Activated CD8-positive, alpha-beta memory T cell treated with anti-CD3 and anti-CD28 coated beads, Interleukin-2, amount 50 U/mL, for 1 hour (primary cell): ENCODE results near the gene TMEM163.
"Not testable (repeated sequence)": the region's sequence is repeated elsewhere in the genome, so short reads cannot be mapped to it uniquely, and the experiment has no call there.

ENCODE experiments used
- DNase-seq: peaks from one replicate; pipeline ENCODE4 v3.0.0-alpha.2; 2020; ENCODE audit errors: extremely low read depth

The TMEM163 gene

DNA sequence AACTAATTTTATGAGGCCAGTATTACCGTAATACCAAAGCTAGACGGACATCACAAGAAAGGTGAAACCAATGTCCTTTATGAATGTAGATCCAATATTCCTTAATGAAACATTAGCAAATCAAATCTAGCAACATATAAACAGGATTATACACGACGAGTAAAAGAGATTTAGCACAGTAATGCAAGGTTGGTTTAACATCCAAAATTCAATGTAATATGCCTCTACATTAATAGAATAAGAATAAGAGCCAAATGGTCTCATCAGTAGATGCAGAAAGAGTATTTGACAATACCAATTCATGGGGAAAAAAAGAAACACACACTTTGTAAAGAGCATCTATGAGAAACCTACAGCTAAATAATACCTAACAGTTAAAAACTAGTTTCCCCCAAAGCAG lies 99.5 kb downstream of the TMEM163 start:
- DNase-seq = no peak

DNA sequence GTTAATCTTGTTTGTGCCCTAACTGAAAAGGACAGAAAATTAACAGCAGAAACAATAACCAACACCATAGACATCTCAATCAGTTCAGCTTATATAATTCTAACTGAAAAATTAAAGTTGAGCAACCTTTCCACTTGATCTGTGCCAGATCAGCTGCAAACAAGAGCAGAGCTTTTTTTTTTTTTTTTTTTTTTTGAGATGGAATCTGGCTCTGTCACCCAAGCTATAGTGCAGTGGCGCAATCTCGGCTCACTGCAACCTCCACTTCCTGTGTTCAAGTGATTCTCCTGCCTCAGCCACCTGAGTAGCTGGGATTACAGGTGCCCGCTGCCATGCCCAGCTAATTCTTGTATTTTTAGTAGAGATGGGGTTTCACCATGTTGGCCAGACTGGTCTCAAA lies 103.3 kb downstream of the TMEM163 start:
- DNase-seq = not testable (repeated sequence)

DNA sequence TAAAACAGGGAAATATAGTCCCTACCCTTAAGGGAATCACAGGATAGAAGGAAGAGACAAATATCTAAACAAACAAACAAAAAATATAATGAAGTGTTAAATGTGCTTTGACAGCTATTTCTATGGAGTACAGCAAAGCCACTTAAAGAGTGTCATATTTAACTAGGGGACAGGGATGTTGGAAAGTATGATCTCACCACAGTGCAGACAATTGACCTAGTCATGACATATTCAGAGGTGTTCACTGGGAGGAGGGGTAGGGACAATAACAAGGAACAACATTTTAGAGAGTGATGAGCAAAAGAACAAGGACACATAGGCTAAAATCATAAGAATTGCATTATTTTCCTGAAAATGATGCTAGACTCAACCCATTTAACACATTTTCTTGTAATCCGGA lies 107.5 kb downstream of the TMEM163 start:
- DNase-seq = no peak

DNA sequence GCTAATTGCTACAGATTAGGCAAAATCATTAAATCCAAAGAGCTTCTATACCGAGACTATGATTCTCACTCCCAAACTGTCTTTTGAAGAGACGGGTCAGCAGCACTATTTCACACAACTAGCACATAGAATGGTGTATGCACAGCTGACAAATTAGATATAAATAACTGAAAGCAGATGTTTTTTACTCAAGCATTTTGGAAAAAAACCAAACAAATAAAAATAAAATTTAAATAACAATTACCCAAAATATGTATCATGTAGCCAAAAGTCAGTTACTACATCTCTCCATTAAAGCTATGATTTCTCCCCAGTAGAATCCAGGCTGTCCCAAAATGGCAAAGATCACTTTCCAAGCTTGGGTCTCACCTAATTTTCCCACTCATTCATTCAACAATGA lies 107.9 kb downstream of the TMEM163 start:
- no peak for DNase-seq

DNA sequence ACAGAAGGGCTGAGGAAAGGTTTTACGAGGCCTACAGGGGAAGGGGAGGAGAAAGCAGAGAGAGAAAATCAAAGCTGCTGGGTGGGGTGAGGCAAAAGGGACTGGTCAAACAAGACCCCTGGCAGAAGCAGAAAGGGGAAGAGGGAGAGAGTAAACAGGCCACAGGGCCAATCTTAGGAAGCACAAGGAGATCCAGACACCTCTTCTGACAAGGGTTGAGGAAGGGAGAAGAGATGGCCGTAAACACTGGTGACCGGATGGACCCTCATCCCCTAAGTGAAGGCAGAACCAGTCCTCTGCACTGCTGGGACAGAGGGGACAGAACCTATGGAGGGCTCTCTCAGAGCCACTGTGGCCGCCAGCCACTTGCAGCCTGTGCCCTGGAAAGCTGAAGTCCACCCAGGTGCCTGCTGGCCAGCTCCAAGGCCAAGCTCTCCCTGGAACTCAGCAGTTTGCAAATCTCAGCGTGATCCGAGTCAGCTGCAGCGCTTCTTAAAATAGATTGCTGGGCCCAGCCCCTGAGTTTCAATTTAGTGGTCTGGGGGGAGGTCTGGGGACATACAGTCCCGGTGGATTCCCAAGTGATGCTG lies 108.8 kb downstream of the TMEM163 start:
- no peak for DNase-seq

DNA sequence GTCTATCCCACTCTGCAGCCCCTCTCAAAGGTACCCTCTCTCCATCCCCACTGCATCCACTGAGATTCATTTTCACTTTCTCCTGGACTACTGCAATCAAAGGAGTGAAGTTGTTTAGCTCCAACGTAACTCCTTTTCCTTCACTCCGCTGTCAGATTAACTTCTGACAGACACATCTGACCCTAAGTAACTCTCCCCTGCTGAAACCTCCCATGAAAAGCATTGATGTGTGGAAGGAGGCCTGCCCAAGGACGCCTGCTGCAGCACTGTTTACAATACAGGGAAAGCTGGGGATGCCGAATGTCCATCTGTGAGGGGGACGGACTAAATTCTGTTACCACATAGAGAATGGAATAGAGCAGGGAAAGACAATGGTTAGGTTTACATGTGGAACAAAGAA lies 114.8 kb downstream of the TMEM163 start:
- DNase-seq = no peak

DNA sequence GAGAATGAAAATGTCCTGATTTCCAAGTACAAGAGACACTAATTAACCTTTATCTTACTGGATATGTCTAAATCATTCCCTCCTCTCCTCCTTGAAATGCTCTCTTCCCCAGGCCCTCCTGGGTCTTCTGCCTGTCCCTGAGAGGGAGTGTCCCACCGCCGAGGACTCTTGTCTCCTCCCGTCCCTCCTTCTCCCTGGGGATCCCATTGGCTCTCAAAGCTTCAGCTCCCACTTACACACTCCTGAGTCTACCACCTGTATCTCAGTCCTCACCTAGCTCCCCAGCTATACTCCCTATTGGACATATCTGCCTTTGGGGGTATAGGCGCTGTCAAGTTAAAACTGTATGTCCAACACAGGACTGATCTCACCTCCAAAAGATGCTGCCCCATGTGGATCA lies 116.1 kb downstream of the TMEM163 start:
- no peak for DNase-seq

DNA sequence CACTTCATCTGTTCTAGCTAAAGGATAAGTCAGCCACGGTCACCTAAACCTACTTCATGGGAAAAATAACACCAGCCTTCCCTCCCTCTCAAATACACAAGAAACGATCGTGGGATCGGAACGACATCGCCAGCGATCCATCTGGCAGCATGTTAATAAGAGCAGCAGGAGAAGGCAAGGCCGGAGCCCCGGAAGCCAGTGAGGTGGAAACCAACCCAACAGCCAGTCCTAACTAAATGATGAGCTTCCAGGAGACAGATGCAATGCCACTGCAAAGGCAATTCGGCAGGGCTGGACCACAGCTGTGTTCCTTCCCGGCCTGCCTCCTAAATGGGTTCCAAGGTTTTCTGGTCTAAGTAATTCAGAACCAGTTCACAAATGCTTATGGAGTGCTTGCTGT lies 117.5 kb downstream of the TMEM163 start:
- DNase-seq = no peak

DNA sequence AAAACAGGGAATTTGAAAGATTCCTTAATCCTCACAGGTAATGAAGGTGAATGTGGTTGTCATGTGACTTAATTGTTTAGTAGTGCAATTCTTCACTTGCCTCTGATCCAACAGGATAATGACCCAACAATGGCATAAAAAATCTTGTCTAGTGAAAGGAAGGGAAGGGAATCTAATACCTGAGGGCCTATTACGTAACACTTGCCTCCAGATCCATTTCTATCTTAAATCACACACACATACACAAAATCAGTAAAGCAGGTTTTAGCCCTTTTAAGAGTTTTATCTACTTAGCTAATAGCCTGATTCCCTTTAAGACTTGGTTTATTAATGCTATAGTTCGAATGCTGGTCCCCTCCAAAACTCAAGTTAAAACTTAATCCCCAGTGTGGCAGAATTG lies 118.6 kb downstream of the TMEM163 start:
- no peak for DNase-seq

DNA sequence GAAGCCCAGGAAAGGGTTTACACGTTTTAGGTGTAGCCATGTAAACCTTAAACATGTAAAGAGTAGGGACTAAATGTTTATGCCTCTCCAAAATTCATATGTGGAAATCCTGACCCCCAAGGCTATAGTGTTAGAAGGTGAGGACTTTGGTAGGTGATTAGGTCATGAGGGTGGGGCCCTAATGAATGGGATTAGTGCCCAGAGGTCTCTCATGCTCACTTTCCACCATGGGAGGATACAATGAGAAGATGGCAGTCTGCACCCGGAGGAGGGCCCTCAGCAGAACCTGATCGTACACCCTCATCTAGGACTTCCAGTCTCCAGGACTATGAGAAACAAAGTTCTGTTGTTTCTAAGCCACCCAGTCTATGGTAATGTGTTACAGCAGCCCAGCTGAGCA lies 119.6 kb downstream of the TMEM163 start:
- DNase-seq = no peak

DNA sequence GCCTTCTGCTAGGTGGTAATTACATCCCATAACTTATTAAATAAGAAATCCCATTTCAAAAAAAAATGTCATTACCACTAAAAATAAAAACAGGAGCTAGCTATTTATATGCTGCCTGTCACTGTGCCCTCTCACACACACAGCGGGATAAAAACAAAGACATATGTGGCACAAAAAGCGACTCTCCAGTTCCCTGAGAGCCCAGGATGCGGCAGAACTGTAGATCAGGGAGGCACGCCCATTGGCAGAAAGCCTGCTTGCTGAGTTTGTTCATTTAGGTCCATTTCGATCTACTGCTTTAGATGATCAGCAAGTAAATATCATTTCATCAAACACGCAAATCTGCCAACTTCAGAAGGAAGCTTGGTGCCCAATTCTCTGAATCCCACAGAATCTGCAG lies 124.4 kb downstream of the TMEM163 start:
- no peak for DNase-seq

DNA sequence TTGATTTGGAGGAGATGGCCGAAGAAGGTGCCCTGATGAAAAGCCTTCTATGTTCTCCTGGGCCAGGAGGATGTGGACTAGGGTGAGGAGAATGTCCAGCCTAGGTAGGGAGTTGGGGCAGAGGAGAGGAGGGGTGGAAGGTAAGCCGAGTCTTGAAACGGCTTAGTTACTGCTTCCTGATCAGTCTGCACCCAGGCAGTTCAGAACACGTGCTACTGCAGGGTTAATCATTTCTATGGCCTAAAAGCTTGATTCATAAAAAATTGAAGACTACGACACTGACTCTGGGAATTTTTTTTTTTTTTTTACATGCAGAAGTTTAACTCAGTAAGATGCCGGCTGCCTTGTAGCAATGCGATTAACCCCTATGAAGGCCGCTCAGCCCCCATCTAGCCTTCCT lies 125.3 kb downstream of the TMEM163 start:
- no peak for DNase-seq

DNA sequence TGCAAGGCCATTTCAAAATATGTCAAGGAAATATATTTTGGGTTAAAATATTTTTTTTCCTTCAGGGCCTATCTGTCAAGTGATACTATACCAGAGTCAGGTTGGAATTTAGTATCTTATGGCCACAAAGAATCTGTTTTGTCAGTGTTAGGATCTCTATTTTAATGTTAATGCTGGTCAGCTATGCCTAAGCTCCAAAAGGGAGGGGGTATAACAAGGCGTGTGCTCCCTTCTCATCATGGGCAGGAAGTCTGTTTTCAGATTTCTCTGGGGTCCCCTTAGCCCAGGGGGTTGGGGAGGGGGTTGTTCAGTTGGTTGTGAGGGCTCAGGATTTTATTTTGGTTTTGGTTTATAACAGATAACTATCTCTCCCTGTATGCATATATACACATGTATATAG lies 126.4 kb downstream of the TMEM163 start:
- no peak for DNase-seq

DNA sequence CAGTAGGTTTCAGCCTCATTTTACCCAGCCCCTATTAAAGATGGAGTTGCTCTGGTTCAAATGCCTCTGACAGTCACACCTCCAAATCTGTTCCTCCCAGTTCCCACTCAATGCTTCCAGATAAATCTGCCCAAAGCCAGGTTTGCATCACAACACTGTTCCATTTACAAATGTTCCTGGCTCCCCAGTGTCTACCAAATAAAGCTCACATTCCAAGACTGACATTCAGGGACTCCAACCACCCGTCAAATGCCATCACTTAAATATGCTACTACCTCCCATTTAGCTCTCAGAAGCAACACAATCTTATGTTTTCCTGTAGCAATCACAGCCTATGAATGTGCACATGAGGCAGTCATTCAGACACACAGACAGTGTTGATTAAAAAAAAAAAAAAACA lies 127.3 kb downstream of the TMEM163 start:
- DNase-seq = no peak

DNA sequence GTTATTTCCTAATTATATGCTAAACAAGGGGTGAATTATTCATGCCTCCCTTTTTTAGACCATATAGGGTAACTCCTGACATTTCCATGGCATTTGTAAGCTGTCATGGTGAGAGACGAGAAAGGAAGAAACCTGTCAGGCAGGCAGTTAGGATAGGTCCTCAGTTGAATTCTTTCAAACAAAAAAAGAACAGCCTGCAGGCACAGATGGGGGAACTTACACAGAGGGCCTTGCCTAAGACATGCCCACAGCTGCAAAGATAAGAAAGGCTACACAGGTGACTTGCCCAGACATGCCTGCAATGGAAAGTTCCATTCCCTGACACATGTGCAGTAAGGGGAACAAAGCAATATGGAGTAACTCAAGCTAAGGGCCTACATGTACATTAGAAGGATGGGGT lies 128.1 kb downstream of the TMEM163 start:
- DNase-seq = no peak

DNA sequence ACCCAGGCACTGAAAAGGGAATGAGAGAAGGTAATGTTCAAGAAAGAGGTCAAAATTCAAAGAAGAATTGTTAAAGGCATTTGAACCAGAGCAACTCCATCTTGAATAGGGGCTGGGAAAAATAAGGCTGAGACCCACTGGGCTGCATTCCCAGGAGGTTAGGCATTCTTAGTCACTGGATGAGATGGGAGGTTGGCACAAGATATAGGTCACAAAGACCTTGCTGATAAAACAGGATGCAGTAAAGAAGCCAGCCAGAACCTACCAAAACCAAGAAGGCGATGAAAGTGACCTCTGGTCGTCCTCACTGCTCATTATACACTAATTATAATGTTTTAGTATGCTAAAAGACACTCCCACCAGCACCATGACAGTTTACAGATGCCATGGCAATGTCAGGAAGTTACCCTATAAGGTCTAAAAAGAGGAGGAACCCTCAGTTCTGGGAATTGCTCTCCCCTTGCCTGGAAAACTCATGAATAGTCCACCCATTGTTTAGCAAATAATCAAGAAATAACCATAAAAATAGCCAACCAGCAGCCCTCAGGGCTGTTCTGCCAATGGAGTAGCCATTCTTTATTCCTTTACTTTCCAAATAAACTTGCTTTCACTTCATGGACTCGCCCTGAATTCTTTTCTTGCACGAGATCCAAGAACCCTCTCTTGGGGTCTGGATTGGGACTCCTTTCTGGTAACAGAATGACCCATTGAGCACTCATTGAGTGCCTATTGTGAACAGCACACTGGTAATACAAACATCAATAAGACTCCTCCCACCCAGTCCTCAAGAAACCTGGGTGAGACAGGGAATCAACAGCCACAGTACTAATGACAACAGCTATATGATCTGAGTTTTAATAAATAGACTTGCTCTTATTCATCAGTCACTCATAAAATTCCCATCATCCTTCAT lies 129.4 kb downstream of the TMEM163 start:
- DNase-seq = not testable (repeated sequence)

DNA sequence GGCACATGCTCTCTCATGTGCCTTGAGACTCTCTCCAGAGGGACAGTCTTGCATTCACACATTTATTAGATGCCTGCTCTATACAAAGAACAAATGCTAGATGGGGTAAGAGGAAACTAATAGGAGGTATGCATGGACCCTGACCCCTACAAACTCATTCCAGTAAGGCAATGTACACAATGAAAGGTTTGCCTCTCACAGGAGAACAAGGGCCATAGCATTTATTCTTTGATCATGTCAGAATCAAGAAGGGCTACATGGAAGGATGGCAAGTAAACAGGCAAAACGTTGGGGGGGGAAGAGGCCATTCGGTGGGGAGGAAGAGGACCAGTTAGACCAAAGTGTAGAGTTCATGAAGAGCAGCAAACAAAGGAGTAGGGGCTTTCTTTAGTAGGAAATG lies 130.2 kb downstream of the TMEM163 start:
- DNase-seq = no peak

DNA sequence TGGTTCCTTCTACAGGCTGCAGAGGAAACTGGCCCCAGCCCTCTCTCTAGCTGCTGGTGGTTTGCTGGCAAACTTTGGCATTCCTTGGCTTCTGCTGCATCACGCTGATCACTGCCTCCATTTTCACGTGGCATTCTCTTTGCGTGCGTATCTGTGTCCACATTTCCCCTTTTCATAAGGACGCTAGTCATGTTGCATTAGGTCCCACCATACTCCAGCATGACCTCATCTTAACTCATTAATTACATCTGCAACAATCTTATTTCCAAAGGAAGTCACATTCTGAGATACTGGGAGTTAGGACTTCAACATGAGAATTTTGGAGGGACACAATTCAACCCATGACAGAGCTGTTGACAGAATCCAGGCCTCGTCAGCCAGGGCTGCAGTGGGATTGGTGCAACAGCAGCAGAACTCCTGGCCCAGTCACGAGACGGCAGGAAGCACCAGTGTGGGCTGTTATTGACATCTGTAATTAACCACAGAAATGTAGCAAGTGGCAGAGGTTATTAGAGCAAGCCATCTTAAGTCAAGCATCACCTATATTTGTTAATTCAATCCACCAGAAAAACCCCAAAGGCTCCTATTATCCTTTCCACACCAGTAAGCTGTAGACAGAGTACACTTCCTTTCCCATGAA lies 132.4 kb downstream of the TMEM163 start:
- DNase-seq = no peak

DNA sequence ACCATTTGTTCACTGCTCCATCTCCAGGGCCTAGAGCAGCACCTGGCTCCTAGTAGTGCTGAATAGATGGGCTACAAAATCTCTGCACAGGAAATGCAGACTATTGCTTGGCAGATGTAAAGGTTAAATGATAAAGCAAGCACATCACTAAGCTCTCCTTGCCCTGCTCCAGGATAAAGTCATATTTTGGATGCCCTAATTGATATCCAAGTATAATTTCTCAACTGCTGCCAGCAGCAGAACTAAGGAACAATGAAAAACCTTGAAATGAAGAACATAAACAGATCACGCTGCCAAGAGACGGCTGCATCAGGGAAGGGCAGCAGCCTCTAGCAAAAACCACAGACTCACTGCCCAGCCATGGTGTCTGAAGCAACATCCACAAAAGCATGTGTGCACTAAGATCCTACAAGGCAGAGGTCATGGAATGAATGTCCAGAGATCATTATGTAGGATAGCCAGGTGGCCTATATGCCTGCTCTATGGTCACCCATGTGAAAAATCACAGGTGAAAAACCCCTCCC lies 134.7 kb downstream of the TMEM163 start:
- DNase-seq = no peak

DNA sequence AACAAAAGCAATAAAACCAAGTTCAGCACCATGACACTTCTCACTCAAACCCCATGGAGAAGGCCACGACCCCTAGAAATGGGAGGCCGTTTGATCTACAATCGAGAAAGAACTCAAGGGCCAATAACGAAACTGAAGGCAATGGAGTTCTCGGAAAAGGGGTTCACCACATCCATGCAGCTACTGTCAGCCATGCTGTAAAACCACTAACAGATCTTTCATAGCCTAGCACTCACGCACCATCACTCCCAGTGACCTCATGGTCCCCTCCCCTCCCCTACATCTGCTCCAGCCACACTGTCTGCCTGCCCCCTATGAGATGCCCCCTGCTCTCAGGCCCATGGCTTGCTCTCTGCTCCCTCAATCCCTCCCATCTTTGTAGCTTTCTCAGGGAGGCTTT lies 135.3 kb downstream of the TMEM163 start:
- no peak for DNase-seq

DNA sequence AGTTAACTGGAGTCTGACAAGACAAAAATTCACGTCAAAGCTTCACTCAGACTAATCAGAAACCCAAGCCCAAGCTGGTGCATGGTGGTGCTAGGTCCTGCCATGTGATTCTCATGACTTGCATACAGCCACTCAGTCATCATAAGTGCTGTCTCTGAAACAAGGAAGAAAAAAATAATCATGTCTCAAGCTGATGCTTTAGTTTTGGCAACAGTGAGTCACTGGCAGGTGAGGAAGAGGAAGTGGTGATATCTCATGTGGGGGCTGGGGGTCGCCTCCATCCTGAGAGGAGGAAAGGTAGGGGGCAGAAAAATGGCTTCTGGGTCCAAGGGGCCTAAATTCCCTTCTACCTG lies 136.3 kb downstream of the TMEM163 start:
- no peak for DNase-seq

DNA sequence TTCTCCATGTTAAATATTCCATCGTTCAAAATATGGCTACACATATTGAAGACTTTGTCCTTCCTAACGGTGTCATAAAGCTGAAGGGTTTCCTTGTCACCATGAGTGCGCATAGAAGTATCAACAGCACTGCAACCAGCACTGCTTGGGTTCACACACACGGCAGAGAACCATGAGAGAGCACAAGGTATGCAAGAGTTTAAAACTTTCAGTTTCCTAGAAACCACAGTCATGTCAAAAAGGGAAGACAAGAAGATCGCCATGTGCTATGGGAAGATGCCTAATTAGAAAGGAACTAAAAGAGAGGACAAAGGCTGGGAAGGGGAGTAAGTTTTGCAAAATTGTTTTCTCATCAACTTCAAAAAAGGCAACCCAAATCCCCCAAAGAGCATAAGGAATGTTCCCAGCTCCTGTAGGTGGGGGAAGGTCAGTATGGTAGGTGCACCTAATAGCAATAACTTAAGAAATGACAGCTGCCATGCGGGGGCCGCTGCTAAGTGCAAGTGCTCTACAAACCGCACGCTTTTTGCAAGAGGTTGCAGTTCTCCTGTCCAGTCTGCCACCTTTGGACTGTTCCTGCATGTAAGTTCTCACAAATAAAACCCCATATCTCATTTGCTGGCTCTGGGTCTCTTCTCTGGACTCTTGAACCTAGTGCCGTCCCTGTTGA lies 136.8 kb downstream of the TMEM163 start:
- DNase-seq = no peak
